Pancreas (tissue), 10 donors: ENCODE results near the gene SLC9A1. TPM values are rescaled to one million over a fixed set of nuclear protein-coding genes. Genes with fewer than 3 reads are reported as not detected.

Experiments used
- ATAC-seq, 4 donors: fragments of 200-7000 bp; cut with Tn5 transposase; one replicate each; pipeline versions ENCODE4 v1.8.0 to v1.9.1; 2020; ENCODE audit warnings: mild to moderate bottlenecking in 4 of 4, moderate library complexity in 4 of 4
- DNase-seq, 6 donors: peaks; one replicate each; pipeline ENCODE4 v3.0.0-alpha.2; 2020
- FAIRE-seq: peaks from 2 replicates; lab custom pipeline; 2012; peaks lifted over from hg19 to GRCh38; lab: Jason Lieb, UNC
- H3K27ac ChIP-seq, 4 donors: fragments of 200-600 bp; sonication (generic); 1 replicate in 3 of 4; 2 replicates in 1 of 4; pipeline versions ENCODE4 v1.5.0 to v1.8.0; 2020
- H3K27me3 ChIP-seq, 4 donors: fragments of 200-600 bp; one replicate each; pipeline ENCODE4 v1.8.0; 2021
- H3K36me3 ChIP-seq, 3 donors: fragments of 200-600 bp; sonication (generic) in 1 of 3; one replicate each; pipeline versions ENCODE4 v1.5.0 to v1.8.0; 2020 to 2021
- H3K4me1 ChIP-seq, 3 donors: fragments of 200-600 bp; one replicate each; pipeline ENCODE4 v1.8.0; 2021
- H3K4me3 ChIP-seq, 4 donors: fragments of 200-600 bp; sonication (generic) in 2 of 4; one replicate each; pipeline versions ENCODE4 v1.5.0 to v1.8.0; 2020 to 2021
- H3K9me3 ChIP-seq, 4 donors: fragments of 200-600 bp; one replicate each; pipeline ENCODE4 v1.8.0; 2021
- WGBS, 2 donors: extraction: QIAGEN DNeasy Blood & Tissue Kit; methylation state at CpG; one replicate each; pipeline ENCODE4 v1.1.7; 2013; 5-methylcytosine and 5-hydroxymethylcytosine counted together
- intact Hi-C, 3 donors: fragments of 100-400 bp; cut with DNase I; formaldehyde crosslinking; loops; one replicate each; pipeline versions ENCODE4 v1.11.1 to v1.14.2; 2022
- polyA plus RNA-seq, 2 donors: library from polyadenylated mRNA; stranded (reverse); fragments of 200-250 nt; gene quantifications; one replicate each; pipeline ENCODE4 v1.2.3, GENCODE V29; 2013
- total RNA-seq, 6 donors: library from RNA; stranded (reverse); fragmentation: NEBNext Ultra II Directional in 4 of 6; extraction: Animal tissue kit (Norgen Biotek cat#: 25700) in 4 of 6; gene quantifications; one replicate each; pipeline versions ENCODE4 v1.2.1 to v1.2.4, GENCODE V29; 2021 to 2023
- TF ChIP-seq, protein P1 (sequence below), 4 donors: fragments of 200-600 bp; sonication (generic) in 3 of 4; IDR thresholded peaks; one replicate each; pipeline versions ENCODE4 v1.5.0 to v1.8.0; 2021; ENCODE audit warnings: antibody characterized with exemption in 4 of 4
- donor health status: healthy with polysubstance abuse.
- donor health status: DM: no; HTN: no; CAD: no; lungs with moderate emphysema.
- donor health status: DM: no; HTN: no; CAD: no.
- donor health status: control.
- donor health status: control.
- donor health status: Bipolar disorder and iron deficiency.
- donor health status: DM: yes; HTN: yes; CAD: no.
- donor health status: DM: no; HTN: no; CAD: no.
- donor health status: DM: no; HTN: no; CAD: no.
- donor health status: DM: yes; HTN: yes; CAD: no.

Gene SLC9A1
- total and polyA plus RNA-seq, 8 donors = 8.3 to 20.6 (median 11.1) TPM

DNA sequence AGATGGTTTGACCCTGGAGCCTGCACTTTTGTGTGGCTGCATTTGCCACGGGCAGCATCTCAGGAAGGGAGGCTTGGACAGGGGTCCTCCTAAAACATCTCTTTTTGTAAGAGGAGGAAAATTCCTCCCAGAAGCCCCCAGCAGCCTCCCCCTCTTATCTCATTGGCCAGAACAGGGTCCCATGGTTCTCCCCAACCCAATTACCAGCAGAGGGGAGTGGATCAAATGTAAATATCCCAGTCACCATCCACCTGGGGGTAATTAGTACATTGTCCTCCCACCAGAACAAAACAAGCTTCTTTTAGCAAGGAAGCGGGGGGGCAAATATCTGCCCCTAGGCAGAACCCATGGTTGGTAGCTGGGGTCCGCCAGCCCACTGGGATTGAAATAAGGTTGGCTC is 97.5 kb downstream of the SLC9A1 start:
- no peak for DNase-seq
- Histone ChIP-seq H3K36me3 (no peaks in the 10 kb centered on the region), H3K27me3 (no peaks in the 10 kb centered on the region), H3K4me3 (no peak overlapping the region), H3K9me3 (no peaks in the 10 kb centered on the region), H3K27ac (no peak overlapping the region), H3K4me1 (no peaks in the 10 kb centered on the region)
- FAIRE-seq = no peak
- TF ChIP-seq, protein P1, sequence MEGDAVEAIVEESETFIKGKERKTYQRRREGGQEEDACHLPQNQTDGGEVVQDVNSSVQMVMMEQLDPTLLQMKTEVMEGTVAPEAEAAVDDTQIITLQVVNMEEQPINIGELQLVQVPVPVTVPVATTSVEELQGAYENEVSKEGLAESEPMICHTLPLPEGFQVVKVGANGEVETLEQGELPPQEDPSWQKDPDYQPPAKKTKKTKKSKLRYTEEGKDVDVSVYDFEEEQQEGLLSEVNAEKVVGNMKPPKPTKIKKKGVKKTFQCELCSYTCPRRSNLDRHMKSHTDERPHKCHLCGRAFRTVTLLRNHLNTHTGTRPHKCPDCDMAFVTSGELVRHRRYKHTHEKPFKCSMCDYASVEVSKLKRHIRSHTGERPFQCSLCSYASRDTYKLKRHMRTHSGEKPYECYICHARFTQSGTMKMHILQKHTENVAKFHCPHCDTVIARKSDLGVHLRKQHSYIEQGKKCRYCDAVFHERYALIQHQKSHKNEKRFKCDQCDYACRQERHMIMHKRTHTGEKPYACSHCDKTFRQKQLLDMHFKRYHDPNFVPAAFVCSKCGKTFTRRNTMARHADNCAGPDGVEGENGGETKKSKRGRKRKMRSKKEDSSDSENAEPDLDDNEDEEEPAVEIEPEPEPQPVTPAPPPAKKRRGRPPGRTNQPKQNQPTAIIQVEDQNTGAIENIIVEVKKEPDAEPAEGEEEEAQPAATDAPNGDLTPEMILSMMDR (IDR thresholded peaks at IDR 0.05) = no peak
- WGBS, 2 donors = 58 to 70% methylated on average over 3 of the region's 3 CpGs
- intact Hi-C loops = no loop called here
- ATAC-seq = no peak

DNA sequence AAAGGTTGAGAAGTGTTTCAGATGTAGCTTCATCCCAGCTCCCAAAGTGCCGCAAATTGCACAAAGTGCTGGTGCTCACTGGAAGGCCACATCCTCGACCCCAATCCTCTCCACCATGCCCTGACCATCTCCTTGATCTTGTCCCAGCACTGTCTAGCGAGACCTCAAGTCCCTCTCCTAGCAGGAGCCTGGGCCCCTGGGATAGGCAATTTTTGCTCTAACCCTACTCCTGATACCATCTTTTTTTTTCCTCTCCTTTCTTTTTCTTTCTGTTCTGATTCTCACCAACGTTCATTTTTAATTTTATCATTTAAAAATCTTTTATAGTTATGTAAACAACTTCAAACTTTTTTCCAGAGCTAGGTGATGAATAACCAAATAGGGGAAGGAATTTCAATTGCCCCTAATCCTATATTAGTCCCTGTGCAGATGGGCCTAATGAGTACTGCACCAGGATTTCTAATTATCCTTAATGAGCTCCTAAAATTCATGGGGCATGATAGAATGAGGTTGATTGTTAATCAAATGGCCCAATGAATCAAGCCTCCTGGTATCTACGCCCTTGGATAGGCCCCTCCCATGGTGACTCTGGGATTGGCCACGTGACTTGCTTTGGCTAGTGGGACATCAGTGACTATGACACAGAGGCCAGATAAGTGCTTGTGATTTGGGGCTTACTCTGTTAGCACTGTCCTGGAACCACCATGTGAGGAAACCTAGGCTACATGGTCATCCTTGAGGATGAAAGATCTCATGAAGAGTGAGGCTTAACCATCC is 100.8 kb downstream of the SLC9A1 start:
- Histone ChIP-seq H3K9me3 (no peaks in the 10 kb centered on the region), H3K27ac (no peak overlapping the region), H3K4me1 (no peaks in the 10 kb centered on the region), H3K27me3 (no peaks in the 10 kb centered on the region), H3K36me3 (no peaks in the 10 kb centered on the region), H3K4me3 (no peak overlapping the region)
- ATAC-seq (no peak), FAIRE-seq (no peak), DNase-seq (no peak)
- TF ChIP-seq, protein P1 (IDR thresholded peaks at IDR 0.05) = no peak
- intact Hi-C loops = no loop called here
- WGBS, 2 donors = 68 to 72% methylated on average over 6 of the region's 6 CpGs

DNA sequence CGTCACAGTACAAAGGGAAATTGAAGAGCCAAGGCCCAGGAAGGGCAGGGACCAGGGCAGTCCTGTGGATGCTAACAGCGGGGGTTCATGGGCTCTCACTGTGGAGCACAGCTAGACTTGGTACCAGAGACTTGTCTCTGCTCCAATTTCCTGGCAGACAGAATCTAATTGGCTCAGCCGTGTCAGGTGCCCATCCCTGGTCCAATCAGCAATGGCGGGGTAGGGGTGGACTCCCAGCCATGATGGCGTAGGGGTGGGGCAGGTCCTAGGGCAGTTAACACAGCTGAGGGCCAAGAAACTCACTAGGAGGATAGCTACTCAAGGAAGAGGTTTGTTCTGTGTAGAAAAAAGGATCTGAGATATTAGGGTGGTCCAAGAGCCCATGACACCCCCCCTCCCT is 102.4 kb downstream of the SLC9A1 start:
- FAIRE-seq = no peak
- TF ChIP-seq, protein P1 (IDR thresholded peaks at IDR 0.05) = no peak
- intact Hi-C loops = no loop called here

GRCh38 chr1:27049607-27050006 is 105.3 kb downstream of the SLC9A1 start:
- Histone ChIP-seq H3K27me3 (no peaks in the 10 kb centered on the region), H3K4me1 (peaks cover 0 to 3% (median 0%) of the 10 kb centered on the region in 3 donors), H3K36me3 (no peaks in the 10 kb centered on the region), H3K4me3 (no peak overlapping the region), H3K27ac (no peak overlapping the region), H3K9me3 (no peaks in the 10 kb centered on the region)
- TF ChIP-seq, protein P1 (IDR thresholded peaks at IDR 0.05) = no peak
- intact Hi-C loops = loop anchor here in 1 of 3 donors (5.0 kb wide), 1 partner anchor 43 kb away; no protein-coding TSS in a partner anchor
- FAIRE-seq (no peak), ATAC-seq (no peak), DNase-seq (no peak)
- 52 to 57% methylated on average over 3 of the region's 3 CpGs for WGBS, 2 donors

More for the DNA sequence above, 102.4 kb downstream of the SLC9A1 start:
- no peak for DNase-seq
- no peaks in the 10 kb centered on the region for H3K9me3 ChIP-seq
- no peak overlapping the region for H3K4me3 ChIP-seq
- no peak for ATAC-seq
- H3K4me1 ChIP-seq = no peaks in the 10 kb centered on the region
- no peaks in the 10 kb centered on the region for H3K36me3 ChIP-seq
- H3K27me3 ChIP-seq = no peaks in the 10 kb centered on the region
- WGBS, 2 donors = 85 to 97% methylated on average over 5 of the region's 5 CpGs
- no peak overlapping the region for H3K27ac ChIP-seq

- Histone ChIP-seq H3K9me3 (no peaks in the 10 kb centered on the region), H3K27ac (no peak overlapping the region), H3K4me1 (peaks cover 0 to 3% (median 0%) of the 10 kb centered on the region in 3 donors), H3K4me3 (no peak overlapping the region), H3K27me3 (no peaks in the 10 kb centered on the region), H3K36me3 (no peaks in the 10 kb centered on the region)
- DNase-seq = no peak
- WGBS, 2 donors = 52 to 55% methylated on average over 2 of the region's 2 CpGs
- intact Hi-C loops = loop anchor here in 1 of 3 donors (5.0 kb wide), 1 partner anchor 43 kb away; no protein-coding TSS in a partner anchor
- TF ChIP-seq, protein P1 (IDR thresholded peaks at IDR 0.05) = no peak
- ATAC-seq = no peak
- FAIRE-seq = no peak
These were observed 105.8 kb downstream of the SLC9A1 start for GRCh38 chr1:27049100-27049499.
